GM18861 (cell line): ENCODE data around the gene RPL12.

ENCODE experiments used
- ATAC-seq: cut with Tn5 transposase; IDR thresholded peaks from one replicate; pipeline ENCODE4 v1.9.1; 2021; ENCODE audit not compliant: unreplicated experiment

Gene RPL12

GRCh38 chr9:127406799-127407491 lies 44.3 kb downstream of the RPL12 start:
- ATAC-seq = no peak

- ATAC-seq = no peak
Observed at GRCh38 chr9:127405344-127406125, 45.7 kb downstream of the RPL12 start.

GRCh38 chr9:127404631-127405030 lies 46.6 kb downstream of the RPL12 start:
- ATAC-seq = no peak

GRCh38 chr9:127403507-127404192 lies 47.6 kb downstream of the RPL12 start:
- no peak for ATAC-seq

- no peak for ATAC-seq
Observed at GRCh38 chr9:127402401-127403090, 48.7 kb downstream of the RPL12 start.

GRCh38 chr9:127399736-127400269 lies 51.4 kb downstream of the RPL12 start:
- ATAC-seq = no peak

GRCh38 chr9:127398715-127399400 lies 52.3 kb downstream of the RPL12 start:
- ATAC-seq = no peak

- no peak for ATAC-seq
Observed at GRCh38 chr9:127398275-127398647, 52.9 kb downstream of the RPL12 start.
